Adipocyte (in vitro differentiated cells): ENCODE measurements around the gene ARL11.

Experiments
- DNase-seq: peaks from one replicate; pipeline ENCODE4 v3.0.0-alpha.2; 2015; ENCODE audit warnings: low read depth
- H3K27me3 ChIP-seq: replicated peaks from 2 replicates; pipeline ENCODE4 v1.7.0; 2013; ENCODE audit warnings: mild to moderate bottlenecking, low read length, moderate library complexity; ENCODE audit not compliant: control insufficient read depth, insufficient read depth
- H3K36me3 ChIP-seq: 2 replicates; pipeline ENCODE4 v1.7.0; 2013; ENCODE audit warnings: low read length, mild to moderate bottlenecking, moderate library complexity; ENCODE audit not compliant: control insufficient read depth, insufficient read depth, severe bottlenecking
- H3K4me1 ChIP-seq: 2 replicates; pipeline ENCODE4 v1.7.0; 2013; ENCODE audit warnings: mild to moderate bottlenecking, low read length, moderate library complexity; ENCODE audit not compliant: control insufficient read depth, insufficient read depth
- H3K4me3 ChIP-seq: 2 replicates; pipeline ENCODE4 v1.7.0; 2013; ENCODE audit warnings: mild to moderate bottlenecking, low read length, moderate library complexity
- H3K9ac ChIP-seq: 2 replicates; pipeline ENCODE4 v1.7.0; 2013; ENCODE audit warnings: mild to moderate bottlenecking, low read length, moderate library complexity
- H3K9me3 ChIP-seq: 2 replicates; pipeline ENCODE4 v1.7.0; 2013; ENCODE audit warnings: mild to moderate bottlenecking, low read length, moderate library complexity; ENCODE audit not compliant: control insufficient read depth

ARL11 gene

GRCh38 chr13:49635599-49636433 is 7.5 kb downstream of the ARL11 start:
- Histone ChIP-seq H3K4me1 (no peaks in the 10 kb centered on the region), H3K27me3 (no peaks in the 10 kb centered on the region), H3K9me3 (no peaks in the 10 kb centered on the region), H3K4me3 (peak overlapping the region; percentile 19), H3K9ac (no peak overlapping the region), H3K36me3 (no peaks in the 10 kb centered on the region)
- DNase-seq = no peak

- H3K36me3 ChIP-seq = no peaks in the 10 kb centered on the region
- H3K27me3 ChIP-seq = no peaks in the 10 kb centered on the region
- DNase-seq = no peak
- H3K4me1 ChIP-seq = peaks cover 2% of the 10 kb centered on the region
- H3K9me3 ChIP-seq = no peaks in the 10 kb centered on the region
- H3K9ac ChIP-seq = no peak overlapping the region
- H3K4me3 ChIP-seq = no peak overlapping the region
Measured at GRCh38 chr13:49636705-49637104, 8.4 kb downstream of the ARL11 start.

GRCh38 chr13:49638030-49638743 is 9.9 kb downstream of the ARL11 start:
- no peak overlapping the region for H3K4me3 ChIP-seq
- H3K9ac ChIP-seq = no peak overlapping the region
- no peaks in the 10 kb centered on the region for H3K36me3 ChIP-seq
- no peaks in the 10 kb centered on the region for H3K9me3 ChIP-seq
- H3K4me1 ChIP-seq = peaks cover 7% of the 10 kb centered on the region
- no peaks in the 10 kb centered on the region for H3K27me3 ChIP-seq
- DNase-seq = no peak

- DNase-seq = no peak
- Histone ChIP-seq H3K9ac (no peak overlapping the region), H3K27me3 (no peaks in the 10 kb centered on the region), H3K4me3 (no peak overlapping the region), H3K4me1 (peaks cover 7% of the 10 kb centered on the region), H3K9me3 (no peaks in the 10 kb centered on the region), H3K36me3 (no peaks in the 10 kb centered on the region)
Measured at GRCh38 chr13:49638744-49639072, 10.4 kb downstream of the ARL11 start.

DNA sequence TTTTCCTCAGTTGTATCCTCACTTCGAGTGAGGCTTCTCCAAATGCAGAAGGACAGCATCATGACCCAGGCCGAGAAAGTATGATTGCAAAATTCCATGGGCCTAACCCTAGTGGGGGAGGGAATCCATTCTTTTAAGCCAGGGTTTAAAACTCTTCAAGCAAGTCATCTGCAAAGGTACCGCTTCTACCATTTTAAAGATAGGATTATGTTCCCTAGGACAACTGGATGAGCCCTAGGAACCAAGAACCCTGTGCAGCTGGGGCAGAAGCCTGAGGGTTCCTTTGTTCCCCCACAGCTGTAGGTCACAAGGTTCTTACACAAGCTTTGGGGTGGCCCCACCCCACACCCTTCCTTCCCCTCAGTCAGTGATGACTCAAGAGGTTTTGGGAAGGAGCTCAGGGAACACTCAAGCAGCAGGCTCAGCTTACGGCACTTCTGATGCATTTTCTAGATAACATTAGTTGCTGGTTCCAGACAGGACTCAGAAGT is 13.5 kb downstream of the ARL11 start:
- no peaks in the 10 kb centered on the region for H3K27me3 ChIP-seq
- no peaks in the 10 kb centered on the region for H3K36me3 ChIP-seq
- H3K9ac ChIP-seq = peak overlapping the region; percentile 24
- peak; percentile 85 for DNase-seq
- H3K4me3 ChIP-seq = no peak overlapping the region
- peaks cover 7% of the 10 kb centered on the region for H3K4me1 ChIP-seq
- H3K9me3 ChIP-seq = no peaks in the 10 kb centered on the region

DNA sequence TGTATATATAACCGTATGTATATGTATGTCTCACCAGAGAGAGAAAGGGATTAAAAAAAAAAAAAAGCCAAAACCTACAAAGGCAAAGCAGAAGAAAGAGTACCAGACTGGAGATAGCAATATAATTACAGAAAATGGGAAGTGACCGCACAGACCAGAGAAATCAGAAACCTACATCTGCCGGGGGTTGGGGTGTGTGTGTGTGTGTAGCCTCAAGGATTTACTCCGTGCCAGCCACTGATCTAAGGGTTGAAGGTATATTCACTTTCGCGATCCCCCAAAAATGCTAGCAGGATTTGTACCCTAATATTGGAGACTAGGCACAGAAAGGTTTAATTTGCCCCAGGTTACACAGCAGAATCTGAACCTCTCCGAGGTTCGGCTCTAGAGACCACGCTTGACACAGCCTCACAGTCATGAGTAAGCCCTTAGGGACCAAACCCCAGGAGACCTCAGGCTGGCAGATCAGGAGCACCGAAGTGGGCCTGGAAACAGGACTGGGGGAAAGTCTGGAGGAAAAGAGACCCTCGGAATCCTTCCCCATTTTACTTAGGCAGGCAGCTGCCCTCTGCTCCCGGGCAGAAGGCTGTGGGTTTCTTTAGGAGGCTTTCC is 14.8 kb downstream of the ARL11 start:
- peaks cover 7% of the 10 kb centered on the region for H3K4me1 ChIP-seq
- no peak for DNase-seq
- H3K36me3 ChIP-seq = no peaks in the 10 kb centered on the region
- H3K9me3 ChIP-seq = no peaks in the 10 kb centered on the region
- no peaks in the 10 kb centered on the region for H3K27me3 ChIP-seq
- H3K4me3 ChIP-seq = no peak overlapping the region
- H3K9ac ChIP-seq = no peak overlapping the region

- H3K36me3 ChIP-seq = no peaks in the 10 kb centered on the region
- peaks cover 7% of the 10 kb centered on the region for H3K4me1 ChIP-seq
- H3K9me3 ChIP-seq = no peaks in the 10 kb centered on the region
- H3K4me3 ChIP-seq = no peak overlapping the region
- no peak for DNase-seq
- no peaks in the 10 kb centered on the region for H3K27me3 ChIP-seq
- H3K9ac ChIP-seq = no peak overlapping the region
Measured at GRCh38 chr13:49645451-49645850, 17.1 kb downstream of the ARL11 start.

- DNase-seq = no peak
- H3K4me3 ChIP-seq = no peak overlapping the region
- H3K9ac ChIP-seq = no peak overlapping the region
- no peaks in the 10 kb centered on the region for H3K27me3 ChIP-seq
- H3K36me3 ChIP-seq = no peaks in the 10 kb centered on the region
- H3K9me3 ChIP-seq = no peaks in the 10 kb centered on the region
- H3K4me1 ChIP-seq = peaks cover 5% of the 10 kb centered on the region
Measured at GRCh38 chr13:49646688-49647087, 18.4 kb downstream of the ARL11 start.

- Histone ChIP-seq H3K4me1 (no peaks in the 10 kb centered on the region), H3K9ac (no peak overlapping the region), H3K4me3 (no peak overlapping the region), H3K9me3 (no peaks in the 10 kb centered on the region), H3K27me3 (no peaks in the 10 kb centered on the region), H3K36me3 (no peaks in the 10 kb centered on the region)
- peak; percentile 29 for DNase-seq
Measured at GRCh38 chr13:49649244-49649962, 21.1 kb downstream of the ARL11 start.

GRCh38 chr13:49649963-49650312 is 21.6 kb downstream of the ARL11 start:
- no peaks in the 10 kb centered on the region for H3K4me1 ChIP-seq
- no peaks in the 10 kb centered on the region for H3K27me3 ChIP-seq
- H3K36me3 ChIP-seq = no peaks in the 10 kb centered on the region
- H3K9me3 ChIP-seq = no peaks in the 10 kb centered on the region
- H3K4me3 ChIP-seq = no peak overlapping the region
- H3K9ac ChIP-seq = no peak overlapping the region
- DNase-seq = no peak
